Uterus (tissue), 2 donors: ENCODE data around the gene CCT3.
A peak's percentile ranks its signal among the peaks of the same experiment; 100 is the strongest.

Experiments used
- POLR2A ChIP-seq, 2 donors: fragments of 450-650 bp; IDR thresholded peaks; one replicate each; pipeline ENCODE4 v1.6.1; 2016; ENCODE audit warnings: antibody characterized with exemption in 2 of 2, mild to moderate bottlenecking in 1 of 2, moderate library complexity in 1 of 2
- TF ChIP-seq, protein P1 (sequence below), 4 experiments: fragments of 200-600 bp in 2 of 4; fragments of 450-650 bp in 2 of 4; sonication (generic) in 2 of 4; IDR thresholded peaks; one replicate each; pipeline ENCODE4 v1.5.1; 2016 to 2019; ENCODE audit warnings: antibody characterized with exemption in 4 of 4, mild to moderate bottlenecking in 2 of 4, moderate library complexity in 1 of 4

DNA sequence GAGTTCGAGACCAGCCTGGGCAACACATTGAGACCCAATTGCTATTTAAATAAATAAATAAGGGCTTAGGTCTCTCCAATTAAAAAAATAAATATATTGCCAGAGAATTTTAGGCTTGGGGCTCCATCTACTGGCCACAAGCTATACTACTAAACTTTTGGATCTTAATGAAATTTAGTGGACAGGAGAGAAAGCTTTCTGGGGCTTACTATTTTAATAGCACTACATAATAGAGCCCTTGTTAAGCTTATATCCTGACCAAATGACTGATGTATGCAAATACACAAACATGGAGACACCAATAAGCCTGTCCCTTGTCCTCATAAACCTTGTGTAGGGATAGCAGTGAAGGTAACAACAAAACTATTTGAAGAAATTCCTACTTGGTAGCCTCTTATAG lies 18.4 kb downstream of the CCT3 start:
- TF ChIP-seq POLR2A (IDR thresholded peaks at IDR 0.05), result no peak
- TF ChIP-seq, protein P1, sequence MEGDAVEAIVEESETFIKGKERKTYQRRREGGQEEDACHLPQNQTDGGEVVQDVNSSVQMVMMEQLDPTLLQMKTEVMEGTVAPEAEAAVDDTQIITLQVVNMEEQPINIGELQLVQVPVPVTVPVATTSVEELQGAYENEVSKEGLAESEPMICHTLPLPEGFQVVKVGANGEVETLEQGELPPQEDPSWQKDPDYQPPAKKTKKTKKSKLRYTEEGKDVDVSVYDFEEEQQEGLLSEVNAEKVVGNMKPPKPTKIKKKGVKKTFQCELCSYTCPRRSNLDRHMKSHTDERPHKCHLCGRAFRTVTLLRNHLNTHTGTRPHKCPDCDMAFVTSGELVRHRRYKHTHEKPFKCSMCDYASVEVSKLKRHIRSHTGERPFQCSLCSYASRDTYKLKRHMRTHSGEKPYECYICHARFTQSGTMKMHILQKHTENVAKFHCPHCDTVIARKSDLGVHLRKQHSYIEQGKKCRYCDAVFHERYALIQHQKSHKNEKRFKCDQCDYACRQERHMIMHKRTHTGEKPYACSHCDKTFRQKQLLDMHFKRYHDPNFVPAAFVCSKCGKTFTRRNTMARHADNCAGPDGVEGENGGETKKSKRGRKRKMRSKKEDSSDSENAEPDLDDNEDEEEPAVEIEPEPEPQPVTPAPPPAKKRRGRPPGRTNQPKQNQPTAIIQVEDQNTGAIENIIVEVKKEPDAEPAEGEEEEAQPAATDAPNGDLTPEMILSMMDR (IDR thresholded peaks at IDR 0.05), result peak in 2 of 4 experiments; percentile 9 to 24
